WTC11 (cell line): ENCODE data around the gene AQP1. TPM values are rescaled to one million over a fixed set of nuclear protein-coding genes. Genes with fewer than 3 reads are reported as not detected.

Source experiments
- ATAC-seq: fragments of 200-7000 bp; cut with Tn5 transposase; 2 replicates; pipeline ENCODE4 v1.10.0; 2021; ENCODE audit warnings: mild to moderate bottlenecking, moderate library complexity
- CTCF ChIA-PET: fragments of 300-600 bp; sonication (Branson Sonifier 250); formaldehyde crosslinking; loops from one replicate; lab custom pipeline; 2021; ENCODE audit warnings: antibody characterized with exemption; lab: Charles Lee
- POLR2A ChIA-PET: fragments of 350-600 bp; sonication (Branson Sonifier 250); formaldehyde crosslinking; loops from one replicate; lab custom pipeline; 2021; ENCODE audit warnings: antibody characterized with exemption; lab: Charles Lee
- DNase-seq: peaks from one replicate; pipeline ENCODE4 v3.0.0; 2021; ENCODE audit warnings: low spot score
- H3K27ac Mint-ChIP-seq: 2 replicates; pipeline ENCODE4 v1.8.0; 2021; ENCODE audit warnings: mixed read lengths
- H3K27me3 Mint-ChIP-seq: 2 replicates; pipeline ENCODE4 v1.8.0; 2021; ENCODE audit warnings: low read depth, mild to moderate bottlenecking, moderate library complexity, mixed read lengths
- H3K36me3 Mint-ChIP-seq: 2 replicates; pipeline ENCODE4 v1.8.0; 2021; ENCODE audit warnings: mixed read lengths
- H3K4me1 Mint-ChIP-seq: 2 replicates; pipeline ENCODE4 v1.8.0; 2022; ENCODE audit warnings: mixed read lengths
- H3K4me3 Mint-ChIP-seq: 2 replicates; pipeline ENCODE4 v1.8.0; 2021; ENCODE audit warnings: mild to moderate bottlenecking, moderate library complexity, mixed read lengths
- H3K9me3 Mint-ChIP-seq: 2 replicates; pipeline ENCODE4 v1.8.0; 2021; ENCODE audit warnings: mixed read lengths
- CBFB ChIP-seq: sonication (generic); formaldehyde crosslinking; IDR thresholded peaks from 2 replicates; pipeline ENCODE4 v1.8.1; 2022; ENCODE audit warnings: mild to moderate bottlenecking, low read depth, missing genetic modification reagents
- ELF4 ChIP-seq: sonication (generic); formaldehyde crosslinking; IDR thresholded peaks from 2 replicates; pipeline ENCODE4 v1.8.1; 2022; ENCODE audit warnings: low read depth, mild to moderate bottlenecking, moderate library complexity, missing genetic modification reagents
- ETV6 ChIP-seq: sonication (generic); formaldehyde crosslinking; IDR thresholded peaks from 2 replicates; pipeline ENCODE4 v1.8.1; 2022; ENCODE audit warnings: mild to moderate bottlenecking, missing genetic modification reagents
- FOXJ3 ChIP-seq: sonication (generic); formaldehyde crosslinking; IDR thresholded peaks from 2 replicates; pipeline ENCODE4 v1.9.0; 2021; ENCODE audit warnings: missing genetic modification reagents, mild to moderate bottlenecking, borderline replicate concordance
- FOXK1 ChIP-seq: sonication (generic); formaldehyde crosslinking; IDR thresholded peaks from 2 replicates; pipeline ENCODE4 v1.8.0; 2022; ENCODE audit warnings: mild to moderate bottlenecking, moderate library complexity, missing genetic modification reagents
- GRHL2 ChIP-seq: fragments of 250-450 bp; sonication (Bioruptor Pico); IDR thresholded peaks from 2 replicates; pipeline ENCODE4 v1.8.0; 2022; ENCODE audit warnings: mild to moderate bottlenecking, moderate library complexity; ENCODE audit not compliant: insufficient replicate concordance, severe bottlenecking
- GTF2I ChIP-seq: fragments of 250-450 bp; sonication (Bioruptor Pico); conservative IDR thresholded peaks from 2 replicates; pipeline ENCODE4 v1.4.0; 2021; ENCODE audit warnings: mild to moderate bottlenecking
- HMGA2 ChIP-seq: fragments of 250-450 bp; sonication (Bioruptor Pico); IDR thresholded peaks from 2 replicates; pipeline ENCODE4 v1.4.0; 2021; ENCODE audit warnings: mild to moderate bottlenecking, moderate library complexity
- KAT7 ChIP-seq: sonication (generic); formaldehyde crosslinking; IDR thresholded peaks from 2 replicates; pipeline ENCODE4 v1.8.1; 2023; ENCODE audit warnings: missing genetic modification reagents, mild to moderate bottlenecking, borderline replicate concordance
- NFYB ChIP-seq: sonication (generic); formaldehyde crosslinking; conservative IDR thresholded peaks from 2 replicates; pipeline ENCODE4 v1.8.0; 2022; ENCODE audit warnings: low read depth, missing genetic modification reagents
- PRRX2 ChIP-seq: fragments of 250-450 bp; sonication (Bioruptor Pico); IDR thresholded peaks from 2 replicates; pipeline ENCODE4 v1.8.0; 2021; ENCODE audit warnings: mild to moderate bottlenecking
- SOX15 ChIP-seq: fragments of 250-450 bp; sonication (Bioruptor Pico); IDR thresholded peaks from 2 replicates; pipeline ENCODE4 v1.9.0; 2021; ENCODE audit warnings: mild to moderate bottlenecking
- TCF7 ChIP-seq: sonication (generic); formaldehyde crosslinking; IDR thresholded peaks from 2 replicates; pipeline ENCODE4 v1.8.0; 2022; ENCODE audit warnings: mild to moderate bottlenecking, low read depth, missing genetic modification reagents, moderate library complexity
- TEAD1 ChIP-seq: sonication (generic); formaldehyde crosslinking; IDR thresholded peaks from 2 replicates; pipeline ENCODE4 v1.8.0; 2022; ENCODE audit warnings: mild to moderate bottlenecking, missing genetic modification reagents
- TP53 ChIP-seq: sonication (generic); formaldehyde crosslinking; IDR thresholded peaks from 2 replicates; pipeline ENCODE4 v1.8.1; 2023; ENCODE audit warnings: mild to moderate bottlenecking, missing genetic modification reagents
- ZNF219 ChIP-seq: sonication (generic); formaldehyde crosslinking; IDR thresholded peaks from 2 replicates; pipeline ENCODE4 v1.8.0; 2023; ENCODE audit warnings: missing genetic modification reagents, mild to moderate bottlenecking, borderline replicate concordance
- ZNF671 ChIP-seq: fragments of 250-450 bp; sonication (Bioruptor Pico); IDR thresholded peaks from 2 replicates; pipeline ENCODE4 v1.8.0; 2021; ENCODE audit warnings: mild to moderate bottlenecking
- total RNA-seq: library from RNA; stranded (reverse); gene quantifications from 3 replicates; pipeline ENCODE4 v1.2.3, GENCODE V29; 2021
- TF ChIP-seq, protein P1 (sequence below): sonication (generic); formaldehyde crosslinking; IDR thresholded peaks from 2 replicates; pipeline ENCODE4 v1.8.0; 2022; ENCODE audit warnings: missing genetic modification reagents
- TF ChIP-seq, protein P2 (sequence below): sonication (generic); formaldehyde crosslinking; IDR thresholded peaks from 2 replicates; pipeline ENCODE4 v1.8.1; 2023; ENCODE audit warnings: mild to moderate bottlenecking, missing genetic modification reagents
- TF ChIP-seq, protein P3 (sequence below): sonication (generic); formaldehyde crosslinking; IDR thresholded peaks from 2 replicates; pipeline ENCODE4 v1.8.1; 2023; ENCODE audit warnings: mild to moderate bottlenecking, missing genetic modification reagents
- TF ChIP-seq, protein P4 (sequence below): sonication (generic); formaldehyde crosslinking; IDR thresholded peaks from 2 replicates; pipeline ENCODE4 v1.8.1; 2022; ENCODE audit warnings: missing genetic modification reagents, borderline replicate concordance

The AQP1 gene
- total RNA-seq, 1 experiment from 2014 or later, result 0.81 TPM

DNA sequence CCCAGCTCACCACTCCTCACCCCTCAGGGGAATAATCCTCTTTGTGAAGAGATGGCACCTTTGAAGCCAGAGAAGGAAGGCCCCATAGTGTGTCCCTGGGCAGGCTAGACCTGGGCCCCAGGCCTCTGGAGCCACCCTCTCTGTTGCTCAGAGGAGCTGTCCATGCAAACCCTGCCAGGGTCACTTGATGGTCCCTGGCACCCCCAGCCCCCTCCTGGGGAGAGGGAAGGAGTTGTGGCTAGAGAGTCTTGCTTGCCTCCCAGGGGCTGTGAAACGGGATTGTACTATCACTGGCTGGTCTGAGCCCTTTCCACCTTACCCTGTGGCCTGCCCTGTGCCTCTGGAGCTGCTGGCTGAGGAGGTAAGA is 57.9 kb downstream of the AQP1 start (continued):
- TF ChIP-seq, protein P1, sequence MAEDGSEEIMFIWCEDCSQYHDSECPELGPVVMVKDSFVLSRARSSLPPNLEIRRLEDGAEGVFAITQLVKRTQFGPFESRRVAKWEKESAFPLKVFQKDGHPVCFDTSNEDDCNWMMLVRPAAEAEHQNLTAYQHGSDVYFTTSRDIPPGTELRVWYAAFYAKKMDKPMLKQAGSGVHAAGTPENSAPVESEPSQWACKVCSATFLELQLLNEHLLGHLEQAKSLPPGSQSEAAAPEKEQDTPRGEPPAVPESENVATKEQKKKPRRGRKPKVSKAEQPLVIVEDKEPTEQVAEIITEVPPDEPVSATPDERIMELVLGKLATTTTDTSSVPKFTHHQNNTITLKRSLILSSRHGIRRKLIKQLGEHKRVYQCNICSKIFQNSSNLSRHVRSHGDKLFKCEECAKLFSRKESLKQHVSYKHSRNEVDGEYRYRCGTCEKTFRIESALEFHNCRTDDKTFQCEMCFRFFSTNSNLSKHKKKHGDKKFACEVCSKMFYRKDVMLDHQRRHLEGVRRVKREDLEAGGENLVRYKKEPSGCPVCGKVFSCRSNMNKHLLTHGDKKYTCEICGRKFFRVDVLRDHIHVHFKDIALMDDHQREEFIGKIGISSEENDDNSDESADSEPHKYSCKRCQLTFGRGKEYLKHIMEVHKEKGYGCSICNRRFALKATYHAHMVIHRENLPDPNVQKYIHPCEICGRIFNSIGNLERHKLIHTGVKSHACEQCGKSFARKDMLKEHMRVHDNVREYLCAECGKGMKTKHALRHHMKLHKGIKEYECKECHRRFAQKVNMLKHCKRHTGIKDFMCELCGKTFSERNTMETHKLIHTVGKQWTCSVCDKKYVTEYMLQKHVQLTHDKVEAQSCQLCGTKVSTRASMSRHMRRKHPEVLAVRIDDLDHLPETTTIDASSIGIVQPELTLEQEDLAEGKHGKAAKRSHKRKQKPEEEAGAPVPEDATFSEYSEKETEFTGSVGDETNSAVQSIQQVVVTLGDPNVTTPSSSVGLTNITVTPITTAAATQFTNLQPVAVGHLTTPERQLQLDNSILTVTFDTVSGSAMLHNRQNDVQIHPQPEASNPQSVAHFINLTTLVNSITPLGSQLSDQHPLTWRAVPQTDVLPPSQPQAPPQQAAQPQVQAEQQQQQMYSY (CRISPR knock-in tag), result no peak
- no peak for TF ChIP-seq KAT7 (CRISPR knock-in tag)
- TF ChIP-seq HMGA2 (CRISPR knock-in tag), result no peak
- no peak for TF ChIP-seq ETV6 (CRISPR knock-in tag)
- no peak for TF ChIP-seq CBFB
- TF ChIP-seq GTF2I (CRISPR knock-in tag), result no peak
- no peak for TF ChIP-seq TCF7 (CRISPR knock-in tag)
- TF ChIP-seq TP53, result no peak
- no peak for TF ChIP-seq SOX15
- TF ChIP-seq GRHL2 (CRISPR knock-in tag), result no peak
- no peak for TF ChIP-seq FOXK1

DNA sequence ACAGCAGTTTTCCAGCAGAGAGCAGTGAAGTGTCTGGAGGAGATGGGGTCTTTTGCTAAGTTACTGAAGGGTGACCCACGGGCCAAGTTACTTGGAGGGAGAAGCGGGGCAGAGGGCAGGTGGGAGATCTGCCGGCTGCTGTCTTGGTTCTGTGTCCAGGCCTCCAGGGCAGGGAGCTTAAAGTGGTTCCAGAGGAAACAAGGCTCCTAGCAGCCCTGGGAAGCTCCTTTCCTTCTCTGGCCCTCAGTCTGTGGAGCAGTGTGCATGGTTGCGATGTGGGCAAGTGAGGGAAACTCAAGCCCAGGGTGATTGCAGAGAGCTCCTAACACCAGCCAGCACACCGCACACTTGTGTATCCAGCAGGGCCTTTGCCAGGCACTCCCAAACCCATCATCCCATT is 58.4 kb downstream of the AQP1 start:
- ChIA-PET CTCF (interaction anchor here (1.5 to 8.0 kb wide), 7 partner anchors 15 to 179 kb away, joined by 4 to 107 read pairs (median 14); no protein-coding TSS in a partner anchor), POLR2A (no interaction called here)
- peaks cover 12% of the 10 kb centered on the region for H3K4me1 Mint-ChIP-seq
- DNase-seq, result no peak
- no peaks in the 10 kb centered on the region; the same call in 1 of the 2 replicates for H3K27me3 Mint-ChIP-seq
- H3K9me3 Mint-ChIP-seq, result no peaks in the 10 kb centered on the region
- ATAC-seq, result no peak
- no peak overlapping the region for H3K4me3 Mint-ChIP-seq
- no peak overlapping the region for H3K27ac Mint-ChIP-seq
- no peaks in the 10 kb centered on the region for H3K36me3 Mint-ChIP-seq
- no peak for TF ChIP-seq ZNF671 (CRISPR knock-in tag)
- TF ChIP-seq TEAD1, result no peak
- TF ChIP-seq FOXK1, result no peak
- no peak for TF ChIP-seq ELF4 (CRISPR knock-in tag)
- TF ChIP-seq NFYB (CRISPR knock-in tag), result no peak
- TF ChIP-seq, protein P2, sequence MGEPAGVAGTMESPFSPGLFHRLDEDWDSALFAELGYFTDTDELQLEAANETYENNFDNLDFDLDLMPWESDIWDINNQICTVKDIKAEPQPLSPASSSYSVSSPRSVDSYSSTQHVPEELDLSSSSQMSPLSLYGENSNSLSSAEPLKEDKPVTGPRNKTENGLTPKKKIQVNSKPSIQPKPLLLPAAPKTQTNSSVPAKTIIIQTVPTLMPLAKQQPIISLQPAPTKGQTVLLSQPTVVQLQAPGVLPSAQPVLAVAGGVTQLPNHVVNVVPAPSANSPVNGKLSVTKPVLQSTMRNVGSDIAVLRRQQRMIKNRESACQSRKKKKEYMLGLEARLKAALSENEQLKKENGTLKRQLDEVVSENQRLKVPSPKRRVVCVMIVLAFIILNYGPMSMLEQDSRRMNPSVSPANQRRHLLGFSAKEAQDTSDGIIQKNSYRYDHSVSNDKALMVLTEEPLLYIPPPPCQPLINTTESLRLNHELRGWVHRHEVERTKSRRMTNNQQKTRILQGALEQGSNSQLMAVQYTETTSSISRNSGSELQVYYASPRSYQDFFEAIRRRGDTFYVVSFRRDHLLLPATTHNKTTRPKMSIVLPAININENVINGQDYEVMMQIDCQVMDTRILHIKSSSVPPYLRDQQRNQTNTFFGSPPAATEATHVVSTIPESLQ, result no peak
- no peak for TF ChIP-seq ZNF219 (CRISPR knock-in tag)
- TF ChIP-seq, protein P3, sequence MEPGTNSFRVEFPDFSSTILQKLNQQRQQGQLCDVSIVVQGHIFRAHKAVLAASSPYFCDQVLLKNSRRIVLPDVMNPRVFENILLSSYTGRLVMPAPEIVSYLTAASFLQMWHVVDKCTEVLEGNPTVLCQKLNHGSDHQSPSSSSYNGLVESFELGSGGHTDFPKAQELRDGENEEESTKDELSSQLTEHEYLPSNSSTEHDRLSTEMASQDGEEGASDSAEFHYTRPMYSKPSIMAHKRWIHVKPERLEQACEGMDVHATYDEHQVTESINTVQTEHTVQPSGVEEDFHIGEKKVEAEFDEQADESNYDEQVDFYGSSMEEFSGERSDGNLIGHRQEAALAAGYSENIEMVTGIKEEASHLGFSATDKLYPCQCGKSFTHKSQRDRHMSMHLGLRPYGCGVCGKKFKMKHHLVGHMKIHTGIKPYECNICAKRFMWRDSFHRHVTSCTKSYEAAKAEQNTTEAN, result no peak
- no peak for TF ChIP-seq GTF2I (CRISPR knock-in tag)
- no peak for TF ChIP-seq ETV6 (CRISPR knock-in tag)
- TF ChIP-seq PRRX2 (CRISPR knock-in tag), result no peak
- TF ChIP-seq TP53, result no peak
- TF ChIP-seq, protein P4, sequence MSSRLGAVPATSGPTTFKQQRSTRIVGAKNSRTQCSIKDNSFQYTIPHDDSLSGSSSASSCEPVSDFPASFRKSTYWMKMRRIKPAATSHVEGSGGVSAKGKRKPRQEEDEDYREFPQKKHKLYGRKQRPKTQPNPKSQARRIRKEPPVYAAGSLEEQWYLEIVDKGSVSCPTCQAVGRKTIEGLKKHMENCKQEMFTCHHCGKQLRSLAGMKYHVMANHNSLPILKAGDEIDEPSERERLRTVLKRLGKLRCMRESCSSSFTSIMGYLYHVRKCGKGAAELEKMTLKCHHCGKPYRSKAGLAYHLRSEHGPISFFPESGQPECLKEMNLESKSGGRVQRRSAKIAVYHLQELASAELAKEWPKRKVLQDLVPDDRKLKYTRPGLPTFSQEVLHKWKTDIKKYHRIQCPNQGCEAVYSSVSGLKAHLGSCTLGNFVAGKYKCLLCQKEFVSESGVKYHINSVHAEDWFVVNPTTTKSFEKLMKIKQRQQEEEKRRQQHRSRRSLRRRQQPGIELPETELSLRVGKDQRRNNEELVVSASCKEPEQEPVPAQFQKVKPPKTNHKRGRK, result no peak
- no peak for TF ChIP-seq FOXJ3 (CRISPR knock-in tag)
